Rectal smooth muscle tissue (tissue), 1 donor: ENCODE data around the gene RASSF8.

Experiments used
- H3K27ac ChIP-seq: one replicate; pipeline ENCODE4 v1.7.0; 2013; ENCODE audit warnings: low read depth, low read length, inconsistent platforms
- H3K27me3 ChIP-seq: one replicate; pipeline ENCODE4 v1.7.0; 2013; ENCODE audit warnings: low read length; ENCODE audit not compliant: control insufficient read depth, insufficient read depth
- H3K36me3 ChIP-seq: one replicate; pipeline ENCODE4 v1.7.0; 2013; ENCODE audit warnings: low read length; ENCODE audit not compliant: control insufficient read depth, insufficient read depth
- H3K4me1 ChIP-seq: one replicate; pipeline ENCODE4 v1.7.0; 2013; ENCODE audit warnings: low read length; ENCODE audit not compliant: control insufficient read depth, insufficient read depth
- H3K4me3 ChIP-seq: one replicate; pipeline ENCODE4 v1.7.0; 2013; ENCODE audit warnings: low read length
- H3K9ac ChIP-seq: one replicate; pipeline ENCODE4 v1.7.0; 2013; ENCODE audit warnings: low read length

RASSF8 gene

GRCh38 chr12:26092346-26093105 is 134.0 kb downstream of the RASSF8 start:
- no peaks in the 10 kb centered on the region for H3K36me3 ChIP-seq
- no peaks in the 10 kb centered on the region for H3K27me3 ChIP-seq
- no peak overlapping the region for H3K9ac ChIP-seq
- no peaks in the 10 kb centered on the region for H3K4me1 ChIP-seq
- no peak overlapping the region for H3K4me3 ChIP-seq
- H3K27ac ChIP-seq: no peak overlapping the region

- no peak overlapping the region for H3K4me3 ChIP-seq
- H3K27ac ChIP-seq: no peak overlapping the region
- no peaks in the 10 kb centered on the region for H3K27me3 ChIP-seq
- H3K9ac ChIP-seq: no peak overlapping the region
- no peaks in the 10 kb centered on the region for H3K4me1 ChIP-seq
- no peaks in the 10 kb centered on the region for H3K36me3 ChIP-seq
These were observed 136.7 kb downstream of the RASSF8 start for GRCh38 chr12:26095186-26095585.

GRCh38 chr12:26096036-26096435 is 137.6 kb downstream of the RASSF8 start:
- H3K9ac ChIP-seq: no peak overlapping the region
- no peak overlapping the region for H3K4me3 ChIP-seq
- H3K27me3 ChIP-seq: no peaks in the 10 kb centered on the region
- no peaks in the 10 kb centered on the region for H3K4me1 ChIP-seq
- no peaks in the 10 kb centered on the region for H3K36me3 ChIP-seq
- H3K27ac ChIP-seq: no peak overlapping the region

- H3K36me3 ChIP-seq: no peaks in the 10 kb centered on the region
- H3K27me3 ChIP-seq: no peaks in the 10 kb centered on the region
- H3K4me1 ChIP-seq: no peaks in the 10 kb centered on the region
- no peak overlapping the region for H3K27ac ChIP-seq
- H3K9ac ChIP-seq: no peak overlapping the region
- H3K4me3 ChIP-seq: no peak overlapping the region
These were observed 138.8 kb downstream of the RASSF8 start for GRCh38 chr12:26097046-26097878.

- H3K4me3 ChIP-seq: no peak overlapping the region
- H3K4me1 ChIP-seq: no peaks in the 10 kb centered on the region
- H3K27ac ChIP-seq: no peak overlapping the region
These were observed 142.3 kb downstream of the RASSF8 start for GRCh38 chr12:26100666-26101349.

GRCh38 chr12:26101350-26101734 is 142.9 kb downstream of the RASSF8 start:
- Histone ChIP-seq H3K4me3 (no peak overlapping the region), H3K27ac (no peak overlapping the region), H3K9ac (no peak overlapping the region), H3K36me3 (no peaks in the 10 kb centered on the region), H3K27me3 (no peaks in the 10 kb centered on the region), H3K4me1 (no peaks in the 10 kb centered on the region)

More at GRCh38 chr12:26100666-26101349, 142.3 kb downstream of the RASSF8 start:
- Histone ChIP-seq H3K36me3 (no peaks in the 10 kb centered on the region), H3K27me3 (no peaks in the 10 kb centered on the region), H3K9ac (no peak overlapping the region)

GRCh38 chr12:26101763-26102162 is 143.3 kb downstream of the RASSF8 start:
- Histone ChIP-seq H3K27ac (no peak overlapping the region), H3K36me3 (no peaks in the 10 kb centered on the region), H3K9ac (no peak overlapping the region), H3K4me3 (no peak overlapping the region), H3K4me1 (no peaks in the 10 kb centered on the region), H3K27me3 (no peaks in the 10 kb centered on the region)

GRCh38 chr12:26102953-26103352 is 144.5 kb downstream of the RASSF8 start:
- no peak overlapping the region for H3K9ac ChIP-seq
- no peaks in the 10 kb centered on the region for H3K4me1 ChIP-seq
- no peaks in the 10 kb centered on the region for H3K27me3 ChIP-seq
- no peak overlapping the region for H3K27ac ChIP-seq
- no peak overlapping the region for H3K4me3 ChIP-seq
- no peaks in the 10 kb centered on the region for H3K36me3 ChIP-seq

GRCh38 chr12:26106347-26106746 is 147.9 kb downstream of the RASSF8 start:
- no peak overlapping the region for H3K4me3 ChIP-seq
- H3K27ac ChIP-seq: no peak overlapping the region
- no peaks in the 10 kb centered on the region for H3K27me3 ChIP-seq
- no peaks in the 10 kb centered on the region for H3K4me1 ChIP-seq
- H3K9ac ChIP-seq: no peak overlapping the region
- H3K36me3 ChIP-seq: no peaks in the 10 kb centered on the region

- H3K4me3 ChIP-seq: no peak overlapping the region
- no peak overlapping the region for H3K27ac ChIP-seq
- no peak overlapping the region for H3K9ac ChIP-seq
- no peaks in the 10 kb centered on the region for H3K27me3 ChIP-seq
- no peaks in the 10 kb centered on the region for H3K36me3 ChIP-seq
- H3K4me1 ChIP-seq: peaks cover 9% of the 10 kb centered on the region
These were observed 150.4 kb downstream of the RASSF8 start for GRCh38 chr12:26108915-26109314.

GRCh38 chr12:26109343-26109881 is 150.9 kb downstream of the RASSF8 start:
- no peaks in the 10 kb centered on the region for H3K27me3 ChIP-seq
- H3K4me3 ChIP-seq: no peak overlapping the region
- H3K27ac ChIP-seq: peak overlapping the region; percentile 24
- no peaks in the 10 kb centered on the region for H3K36me3 ChIP-seq
- no peak overlapping the region for H3K9ac ChIP-seq
- peaks cover 9% of the 10 kb centered on the region for H3K4me1 ChIP-seq

GRCh38 chr12:26112232-26112631 is 153.8 kb downstream of the RASSF8 start:
- no peak overlapping the region for H3K9ac ChIP-seq
- peaks cover 15% of the 10 kb centered on the region for H3K4me1 ChIP-seq
- H3K36me3 ChIP-seq: no peaks in the 10 kb centered on the region
- no peak overlapping the region for H3K4me3 ChIP-seq
- no peak overlapping the region for H3K27ac ChIP-seq
- H3K27me3 ChIP-seq: no peaks in the 10 kb centered on the region
